ENCODE data around the gene SLC2A3. TPM values are rescaled to one million over a fixed set of nuclear protein-coding genes. Genes with fewer than 3 reads are reported as not detected.

The SLC2A3 gene
- total RNA-seq (13.9 and 25.7 TPM in 2 replicates), polyA plus RNA-seq (12.7 and 20.8 TPM in 2 replicates), polyA minus RNA-seq (32.2 and 35.4 TPM in 2 replicates), Bru-seq, nascent RNA (percentile 57 among the genes with signal in this experiment), BruChase-seq, experiment 1, labeled RNA remaining after a 6-hour chase (percentile 67 among the genes with signal in this experiment), BruChase-seq, experiment 2, labeled RNA remaining after a 2-hour chase (percentile 79 among the genes with signal in this experiment)
- polyA plus RNA-seq (2011; cell fraction: cytosol; rRNA removed), result 8.9 and 9.9 TPM in 2 replicates
- 20.7 and 21.8 TPM in 2 replicates for polyA plus RNA-seq (2011; cell fraction: nucleus; rRNA removed)
- 33.5 and 53.0 TPM in 2 replicates for polyA plus RNA-seq (2012)
- 22.0 TPM for polyA minus RNA-seq (2011; cell fraction: cytosol; rRNA and poly(A)+ RNA removed)
- polyA minus RNA-seq (2011; cell fraction: nucleus; rRNA and poly(A)+ RNA removed), result 29.1 and 41.5 TPM in 2 replicates
- long read RNA-seq, transcript SLC2A3-201 (10 exons, 3,915 nt), result major isoform, 7 of 11 reads
- long read RNA-seq, partial matches to known transcripts, result 2 of 11 reads
- long read RNA-seq, other reads (novel, unspliced or antisense), result 2 of 11 reads

GRCh38 chr12:7935590-7936581, at the start of gene SLC2A3:
Gene SLC2A3, minus strand, starts transcription at chr12:7936187. Its CDS starts 153 bp downstream, at chr12:7936034.
- Histone ChIP-seq H3K27me3 (ENCODE audit: control insufficient read depth in 2 of 2, insufficient read depth in 2 of 2, low read length in 2 of 2) (no peaks in the 10 kb centered on the region), H3K4me2 (ENCODE audit: insufficient read depth, low read length) (peak within 1 kb of the TSS; percentile 95), H3K36me3 (ENCODE audit: control insufficient read depth in 2 of 2, extremely low read depth in 1 of 2, insufficient read depth in 2 of 2, low read length in 2 of 2) (peaks cover 3% of the 10 kb centered on the region in 2 experiments), H3K4me1 (ENCODE audit: control insufficient read depth, extremely low read depth, insufficient read depth, low read length) (peaks cover 41% of the 10 kb centered on the region), H3K9me3 (replicated peaks; ENCODE audit: control insufficient read depth, insufficient read depth, low read length) (no peaks in the 10 kb centered on the region), H3K27ac (ENCODE audit: insufficient read depth, low read depth, low read length) (peak within 1 kb of the TSS; percentile 83), H2AFZ (ENCODE audit: low read depth, low read length) (peak within 1 kb of the TSS; percentile 78), H3K9ac (replicated peaks; ENCODE audit: extremely low read depth, insufficient read depth, low read length) (peak within 1 kb of the TSS; percentile 92), H3K4me3 (replicated peaks in 1 of 3; ENCODE audit: insufficient read depth in 1 of 3, low read depth in 1 of 3, low read length in 3 of 3) (peak within 1 kb of the TSS; percentile 46 to 98 (median 95)), H3K79me2 (ENCODE audit: control insufficient read depth, insufficient read depth, low read length) (peaks cover 26% of the 10 kb centered on the region), H4K20me1 (replicated peaks; ENCODE audit: control insufficient read depth, extremely low read depth, insufficient read depth, low read length) (no peaks in the 10 kb centered on the region), H3K9me1 (replicated peaks; ENCODE audit: control insufficient read depth, extremely low read depth, insufficient read depth, low read length) (no peaks in the 10 kb centered on the region)
- DNase-seq (ENCODE audit: low read depth, low spot score), result peak; percentile 85
- intact Hi-C loops (cut with micrococcal nuclease) (loop anchor here (1.0 kb wide), 2 partner anchors 24 to 34 kb away; no protein-coding TSS in a partner anchor), dilution Hi-C loops (cut with MboI; ENCODE audit: extremely low pct_ligation_motif_present, low sequenced_read_pairs) (no loop called here)
- ChIA-PET CTCF (interaction anchor here (0.6 to 6.2 kb wide), 10 partner anchors 24 to 142 kb away, joined by 3 to 132 read pairs (median 4); no protein-coding TSS in a partner anchor), POLR2A (interaction anchor here (0.5 to 2.8 kb wide), 27 partner anchors 9 to 1934 kb away, joined by 3 to 135 read pairs (median 4); partner anchors contain the start of gene C3AR1)
- BruUV-seq (replicated peaks), result TSS peak; percentile 90
- TF ChIP-seq MYC (IDR thresholded peaks at IDR 0.05; ENCODE audit: low read depth, low read length) (no peak), POLR2AphosphoS5 (IDR thresholded peaks at IDR 0.05; ENCODE audit: insufficient read depth, low read depth, low read length) (peak; percentile 72), MAX (IDR thresholded peaks at IDR 0.05; ENCODE audit: insufficient read depth, insufficient read length) (no peak), POLR2A (IDR thresholded peaks at IDR 0.05; ENCODE audit: low read depth, low read length) (peak; percentile 93)
- FAIRE-seq, result peak; percentile 54
